Measurements from ENCODE around the gene SEPTIN12. TPM values are rescaled to one million over a fixed set of nuclear protein-coding genes. Genes with fewer than 3 reads are reported as not detected.

The SEPTIN12 gene
- total RNA-seq, 1 donor from 2014 or later, result not detected

GRCh38 chr16:4814542-4815173, 26.5 kb upstream of the SEPTIN12 start:
- no peak overlapping the region for H3K4me3 ChIP-seq (ENCODE audit: low read depth, low read length)
- H3K36me3 ChIP-seq (ENCODE audit: control insufficient read depth, insufficient read depth, low read length), result peaks cover 30% of the 10 kb centered on the region
- TF ChIP-seq CTCF (IDR thresholded peaks at IDR 0.05; ENCODE audit: insufficient read depth, low read length, severe bottlenecking), result no peak
- H3K27me3 ChIP-seq (ENCODE audit: control insufficient read depth, insufficient read depth, low read length), result no peaks in the 10 kb centered on the region
- FAIRE-seq, result no peak
- DNase-seq (ENCODE audit: low read depth), result no peak

- no peaks in the 10 kb centered on the region for H3K27me3 ChIP-seq (ENCODE audit: control insufficient read depth, insufficient read depth, low read length)
- no peak overlapping the region for H3K4me3 ChIP-seq (ENCODE audit: low read depth, low read length)
- TF ChIP-seq CTCF (IDR thresholded peaks at IDR 0.05; ENCODE audit: insufficient read depth, low read length, severe bottlenecking), result no peak
- H3K36me3 ChIP-seq (ENCODE audit: control insufficient read depth, insufficient read depth, low read length), result peaks cover 30% of the 10 kb centered on the region
- DNase-seq (ENCODE audit: low read depth) (no peak), FAIRE-seq (no peak)
Observed at GRCh38 chr16:4814046-4814445, 25.9 kb upstream of the SEPTIN12 start.

GRCh38 chr16:4813251-4814003, 25.3 kb upstream of the SEPTIN12 start:
- H3K36me3 ChIP-seq (ENCODE audit: control insufficient read depth, insufficient read depth, low read length), result peaks cover 29% of the 10 kb centered on the region
- no peak for FAIRE-seq
- no peak for TF ChIP-seq CTCF (IDR thresholded peaks at IDR 0.05; ENCODE audit: insufficient read depth, low read length, severe bottlenecking)

GRCh38 chr16:4811773-4812172, 23.6 kb upstream of the SEPTIN12 start:
- DNase-seq (ENCODE audit: low read depth) (no peak), FAIRE-seq (no peak)
- H3K36me3 ChIP-seq (ENCODE audit: control insufficient read depth, insufficient read depth, low read length), result peaks cover 25% of the 10 kb centered on the region
- no peak overlapping the region for H3K4me3 ChIP-seq (ENCODE audit: low read depth, low read length)
- TF ChIP-seq CTCF (IDR thresholded peaks at IDR 0.05; ENCODE audit: insufficient read depth, low read length, severe bottlenecking), result no peak
- no peaks in the 10 kb centered on the region for H3K27me3 ChIP-seq (ENCODE audit: control insufficient read depth, insufficient read depth, low read length)

More at GRCh38 chr16:4813251-4814003, 25.3 kb upstream of the SEPTIN12 start:
- no peak overlapping the region for H3K4me3 ChIP-seq (ENCODE audit: low read depth, low read length)
- no peaks in the 10 kb centered on the region for H3K27me3 ChIP-seq (ENCODE audit: control insufficient read depth, insufficient read depth, low read length)
- no peak for DNase-seq (ENCODE audit: low read depth)

GRCh38 chr16:4811242-4811641, 23.1 kb upstream of the SEPTIN12 start:
- DNase-seq (ENCODE audit: low read depth), result no peak
- Histone ChIP-seq H3K36me3 (ENCODE audit: control insufficient read depth, insufficient read depth, low read length) (peaks cover 25% of the 10 kb centered on the region), H3K4me3 (ENCODE audit: low read depth, low read length) (no peak overlapping the region), H3K27me3 (ENCODE audit: control insufficient read depth, insufficient read depth, low read length) (no peaks in the 10 kb centered on the region)
- no peak for TF ChIP-seq CTCF (IDR thresholded peaks at IDR 0.05; ENCODE audit: insufficient read depth, low read length, severe bottlenecking)
- no peak for FAIRE-seq

All from bronchial epithelial cell (primary cell).